HCT116 (cell line): ENCODE results near the gene ATOH8. TPM values are rescaled to one million over a fixed set of nuclear protein-coding genes. Genes with fewer than 3 reads are reported as not detected.

Experiments
- ATAC-seq: fragments of 200-7000 bp; cut with Tn5 transposase; 2 replicates; pipeline ENCODE4 v1.9.1; 2020; ENCODE audit warnings: mild to moderate bottlenecking, moderate library complexity
- BruUV-seq: library from RNA; stranded (reverse); fragments of 400-500 nt; replicated peaks from 2 replicates; lab custom pipeline; 2021; lab: Mats Ljungman, UMichigan
- CTCF ChIA-PET: fragments of 300-600 bp; sonication (Branson Sonifier 250); formaldehyde crosslinking; loops from one replicate; lab custom pipeline; 2021; ENCODE audit warnings: antibody characterized with exemption; lab: Charles Lee
- POLR2A ChIA-PET: fragments of 300-600, 350-600 bp; sonication (Branson Sonifier 250); formaldehyde crosslinking; loops from one replicate; lab custom pipeline; 2021; ENCODE audit warnings: antibody characterized with exemption; lab: Charles Lee
- RAD21 ChIA-PET, 2 experiments: fragments of 300-600 bp; sonication (Branson Sonifier 250); formaldehyde crosslinking; loops; one replicate each; lab custom pipeline; 2023; ENCODE audit warnings: low total read pairs in 2 of 2; ENCODE audit not compliant: uncharacterized antibody in 2 of 2, unreplicated experiment in 2 of 2, low non-redundant PET in 1 of 2; lab: Charles Lee
- DNase-seq: peaks from one replicate; pipeline ENCODE4 v3.0.0-alpha.2; 2010; ENCODE audit warnings: low read depth, low spot score
- H2AFZ ChIP-seq: fragments of 200-600 bp; shearing (Covaris generic), sonication (generic); 2 replicates; pipeline ENCODE4 v1.6.1; 2017; ENCODE audit warnings: low read depth, mixed run types, mixed read lengths, antibody characterized with exemption, low read length; ENCODE audit not compliant: poor library complexity, severe bottlenecking
- H3K27ac ChIP-seq: 2 replicates; pipeline ENCODE4 v1.5.1; 2012; ENCODE audit warnings: low read depth, low read length
- H3K27me3 ChIP-seq: fragments of 200-600 bp; sonication (generic); 2 replicates; pipeline ENCODE4 v1.6.1; 2016; ENCODE audit warnings: mixed run types, low read length, mixed read lengths; ENCODE audit not compliant: insufficient read depth
- H3K36me3 ChIP-seq, 2 experiments: fragments of 200-500 bp in 1 of 2; fragments of 200-600 bp in 1 of 2; sonication (Bioruptor generic) in 1 of 2; sonication (generic) in 1 of 2; 2 replicates each; pipeline versions ENCODE4 v1.5.1 to v1.6.1; 2014 to 2016; ENCODE audit warnings: low read length in 2 of 2, inconsistent platforms in 1 of 2, mixed read lengths in 1 of 2, mixed run types in 1 of 2; ENCODE audit not compliant: insufficient read depth in 2 of 2, control insufficient read depth in 1 of 2
- H3K4me1 ChIP-seq, 2 experiments: fragments of 200-600 bp in 1 of 2; sonication (generic) in 1 of 2; 2 replicates each; pipeline versions ENCODE4 v1.5.1 to v1.6.1; 2012 to 2017; ENCODE audit warnings: low read length in 2 of 2, inconsistent platforms in 1 of 2, mild to moderate bottlenecking in 1 of 2, mixed read lengths in 1 of 2, mixed run types in 1 of 2, moderate library complexity in 1 of 2; ENCODE audit not compliant: insufficient read depth in 2 of 2, control insufficient read depth in 1 of 2
- H3K4me2 ChIP-seq: fragments of 200-600 bp; sonication (generic); 2 replicates; pipeline ENCODE4 v1.6.1; 2017; ENCODE audit warnings: mixed run types, low read length, mixed read lengths
- H3K4me3 ChIP-seq, 2 experiments: fragments of 200-600 bp in 1 of 2; sonication (generic) in 1 of 2; replicated peaks in 1 of 2; 2 replicates each; pipeline ENCODE4 v1.5.1; 2011 to 2016; ENCODE audit warnings: low read length in 2 of 2, control low read depth in 1 of 2, low read depth in 1 of 2, mild to moderate bottlenecking in 1 of 2, mixed read lengths in 1 of 2, mixed run types in 1 of 2
- H3K79me2 ChIP-seq: fragments of 200-600 bp; sonication (generic); 2 replicates; pipeline ENCODE4 v1.6.1; 2017; ENCODE audit warnings: mild to moderate bottlenecking, mixed run types, low read length, moderate library complexity, mixed read lengths; ENCODE audit not compliant: insufficient read depth
- H3K9ac ChIP-seq: fragments of 200-600 bp; sonication (generic); 2 replicates; pipeline ENCODE4 v1.6.1; 2016; ENCODE audit warnings: low read length, mixed read lengths
- H3K9me2 ChIP-seq: fragments of 200-600 bp; sonication (generic), shearing (Covaris generic); 2 replicates; pipeline ENCODE4 v1.6.1; 2017; ENCODE audit warnings: mixed run types, mild to moderate bottlenecking, moderate library complexity; ENCODE audit not compliant: insufficient read depth
- H3K9me3 ChIP-seq, 2 experiments: fragments of 200-500 bp in 1 of 2; fragments of 200-600 bp in 1 of 2; sonication (Bioruptor generic) in 1 of 2; sonication (generic) in 1 of 2; 2 replicates each; pipeline ENCODE4 v1.6.1; 2014 to 2017; ENCODE audit warnings: low read length in 2 of 2, mixed read lengths in 2 of 2, inconsistent platforms in 1 of 2, low read depth in 1 of 2, mild to moderate bottlenecking in 1 of 2, mixed run types in 1 of 2, moderate library complexity in 1 of 2; ENCODE audit not compliant: control insufficient read depth in 1 of 2, insufficient read depth in 1 of 2
- H4K20me1 ChIP-seq: fragments of 200-600 bp; sonication (generic), shearing (Covaris generic); 2 replicates; pipeline ENCODE4 v1.6.1; 2017; ENCODE audit warnings: mixed run types, mild to moderate bottlenecking, moderate library complexity; ENCODE audit not compliant: insufficient read depth
- ATF3 ChIP-seq: IDR thresholded peaks from 2 replicates; pipeline ENCODE4 v1.6.1; 2012
- ELF1 ChIP-seq: IDR thresholded peaks from 2 replicates; pipeline ENCODE4 v1.6.1; 2012; ENCODE audit warnings: low read depth, borderline replicate concordance
- MAX ChIP-seq: IDR thresholded peaks from 2 replicates; pipeline ENCODE4 v1.6.1; 2012
- RAD21 ChIP-seq: IDR thresholded peaks from 2 replicates; pipeline ENCODE4 v1.6.1; 2012; ENCODE audit warnings: low read depth, mild to moderate bottlenecking
- REST ChIP-seq: IDR thresholded peaks from 2 replicates; pipeline ENCODE4 v1.6.1; 2012; ENCODE audit warnings: low read depth
- SIN3A ChIP-seq: IDR thresholded peaks from 2 replicates; pipeline ENCODE4 v1.6.1; 2012; ENCODE audit warnings: low read depth
- SRF ChIP-seq: IDR thresholded peaks from 2 replicates; pipeline ENCODE4 v1.6.1; 2012; ENCODE audit warnings: low read depth
- YY1 ChIP-seq: IDR thresholded peaks from 2 replicates; pipeline ENCODE4 v1.6.1; 2011; ENCODE audit warnings: low read length, low read depth, moderate library complexity, mild to moderate bottlenecking; ENCODE audit not compliant: insufficient replicate concordance; ENCODE audit errors: extremely low read depth
- ZBTB33 ChIP-seq: IDR thresholded peaks from 2 replicates; pipeline ENCODE4 v1.6.1; 2011; ENCODE audit warnings: mild to moderate bottlenecking, low read length, moderate library complexity; ENCODE audit not compliant: insufficient replicate concordance; ENCODE audit errors: extremely low read depth
- intact Hi-C: fragments of 100-400 bp; cut with micrococcal nuclease; formaldehyde crosslinking; loops from 2 replicates; pipeline ENCODE4 v1.10.0; 2022
- total RNA-seq: library from RNA; stranded (reverse); gene quantifications from one replicate; pipeline ENCODE4 v1.2.1, GENCODE V29; 2021; ENCODE audit not compliant: unreplicated experiment

ATOH8 gene
- total RNA-seq, 1 experiment from 2014 or later, result 0.74 TPM

- CTCF ChIA-PET, result interaction anchor here (0.9 to 1.3 kb wide), 2 partner anchors 8 to 13 kb away, joined by 3 to 5 read pairs; no protein-coding TSS in a partner anchor
- ATAC-seq (peak; percentile 52), DNase-seq (no peak)
- Histone ChIP-seq H3K27ac (no peak overlapping the region), H3K27me3 (no peaks in the 10 kb centered on the region), H3K9me2 (no peaks in the 10 kb centered on the region), H3K36me3 (no peaks in the 10 kb centered on the region), H4K20me1 (no peaks in the 10 kb centered on the region), H3K4me3 (no peak overlapping the region), H3K9me3 (no peaks in the 10 kb centered on the region), H2AFZ (no peak overlapping the region), H3K9ac (no peak overlapping the region), H3K4me2 (no peak overlapping the region), H3K4me1 (peaks cover 18 to 19% of the 10 kb centered on the region in 2 experiments), H3K79me2 (no peaks in the 10 kb centered on the region)
- TF ChIP-seq REST, result no peak
- TF ChIP-seq MAX, result 0 out of 2 replicates have a peak, but pooled peaks have one; percentile 20
- BruUV-seq, result no TSS peak
- intact Hi-C loops, result no loop called here
- POLR2A ChIA-PET, result no interaction called here
- RAD21 ChIA-PET, result no interaction called here
Measured at GRCh38 chr2:85737481-85737880, 16.3 kb upstream of the ATOH8 start.

- Histone ChIP-seq H2AFZ (no peak overlapping the region), H3K4me2 (no peak overlapping the region), H3K27ac (no peak overlapping the region), H3K4me1 (peaks cover 22 to 24% of the 10 kb centered on the region in 2 experiments), H3K36me3 (no peaks in the 10 kb centered on the region), H3K9ac (no peak overlapping the region), H3K9me3 (no peaks in the 10 kb centered on the region), H3K9me2 (no peaks in the 10 kb centered on the region), H4K20me1 (no peaks in the 10 kb centered on the region), H3K4me3 (no peak overlapping the region), H3K27me3 (no peaks in the 10 kb centered on the region), H3K79me2 (no peaks in the 10 kb centered on the region)
- ChIA-PET RAD21 (no interaction called here), POLR2A (no interaction called here), CTCF (interaction anchor here (1.3 kb wide), 1 partner anchor 9 kb away, joined by 5 read pairs; no protein-coding TSS in a partner anchor)
- DNase-seq (no peak), ATAC-seq (no peak)
- intact Hi-C loops, result no loop called here
- BruUV-seq, result no TSS peak
- TF ChIP-seq REST, result no peak
- no peak for TF ChIP-seq SRF
- no peak for TF ChIP-seq ATF3
- TF ChIP-seq RAD21, result no peak
- no peak for TF ChIP-seq ELF1
- TF ChIP-seq SIN3A, result no peak
- TF ChIP-seq YY1, result no peak
- no peak for TF ChIP-seq ZBTB33
Measured at GRCh38 chr2:85737961-85738360, 15.8 kb upstream of the ATOH8 start.
